HG03097 (cell line): ENCODE data around the gene MBP.

Experiments used
- ATAC-seq: cut with Tn5 transposase; IDR thresholded peaks from one replicate; pipeline ENCODE4 v1.9.1; 2021; ENCODE audit not compliant: unreplicated experiment, low FRiP score

MBP gene

GRCh38 chr18:77103187-77103850 is 29.3 kb downstream of the MBP start:
- ATAC-seq = no peak

GRCh38 chr18:77102259-77103040 is 30.1 kb downstream of the MBP start:
- peak; percentile 60 for ATAC-seq

GRCh38 chr18:77101410-77102258 is 30.9 kb downstream of the MBP start:
- peak; percentile 40 for ATAC-seq

GRCh38 chr18:77100751-77101355 is 31.7 kb downstream of the MBP start:
- ATAC-seq = no peak

- no peak for ATAC-seq
Observed at GRCh38 chr18:77099485-77100370, 32.9 kb downstream of the MBP start.

- no peak for ATAC-seq
Observed at GRCh38 chr18:77098538-77099174, 33.9 kb downstream of the MBP start.

- ATAC-seq = no peak
Observed at GRCh38 chr18:77098029-77098428, 34.6 kb downstream of the MBP start.

- no peak for ATAC-seq
Observed at GRCh38 chr18:77096936-77097886, 35.4 kb downstream of the MBP start.

- no peak for ATAC-seq
Observed at GRCh38 chr18:77095391-77096371, 36.9 kb downstream of the MBP start.

GRCh38 chr18:77093586-77093985 is 39.0 kb downstream of the MBP start:
- no peak for ATAC-seq

- no peak for ATAC-seq
Observed at GRCh38 chr18:77093067-77093430, 39.5 kb downstream of the MBP start.

GRCh38 chr18:77092104-77093066 is 40.2 kb downstream of the MBP start:
- ATAC-seq = no peak

GRCh38 chr18:77091366-77091765 is 41.2 kb downstream of the MBP start:
- ATAC-seq = no peak

- ATAC-seq = no peak
Observed at GRCh38 chr18:77090546-77091174, 41.9 kb downstream of the MBP start.

- no peak for ATAC-seq
Observed at GRCh38 chr18:77089723-77090285, 42.8 kb downstream of the MBP start.
